Ascending aorta (tissue), 2 donors: Measurements from ENCODE around the gene PDP2. TPM values are rescaled to one million over a fixed set of nuclear protein-coding genes. Genes with fewer than 3 reads are reported as not detected.
"Not testable (repeated sequence)": the region's sequence is repeated elsewhere in the genome, so short reads cannot be mapped to it uniquely, and the experiment has no call there.

ENCODE experiments used
- DNase-seq, 2 donors: peaks; one replicate each; pipeline ENCODE4 v3.0.0-alpha.2; 2019; ENCODE audit warnings: low spot score in 2 of 2
- H3K27ac ChIP-seq, 2 donors: fragments of 200-600 bp; sonication (generic); one replicate each; pipeline ENCODE4 v1.5.1; 2016 to 2017; ENCODE audit warnings: mild to moderate bottlenecking in 1 of 2
- H3K27me3 ChIP-seq: fragments of 200-600 bp; sonication (generic); one replicate; pipeline ENCODE4 v1.5.1; 2017
- H3K36me3 ChIP-seq, 2 donors: fragments of 200-600 bp; sonication (generic); one replicate each; pipeline ENCODE4 v1.5.1; 2016
- H3K4me1 ChIP-seq, 2 donors: fragments of 200-600 bp; sonication (generic); one replicate each; pipeline ENCODE4 v1.5.1; 2016 to 2017; ENCODE audit warnings: mild to moderate bottlenecking in 1 of 2
- H3K4me3 ChIP-seq, 2 donors: fragments of 200-600 bp; sonication (generic); one replicate each; pipeline ENCODE4 v1.5.1; 2016 to 2017; ENCODE audit warnings: mild to moderate bottlenecking in 1 of 2
- H3K9me3 ChIP-seq, 2 donors: fragments of 200-600 bp; sonication (generic); one replicate each; pipeline ENCODE4 v1.5.1; 2016
- CTCF ChIP-seq, 3 experiments: fragments of 200-600 bp in 2 of 3; fragments of 450-650 bp in 1 of 3; sonication (generic) in 2 of 3; IDR thresholded peaks; one replicate each; pipeline ENCODE4 v1.5.1; 2016 to 2019; ENCODE audit warnings: antibody characterized with exemption in 3 of 3, mild to moderate bottlenecking in 1 of 3, moderate library complexity in 1 of 3
- intact Hi-C: fragments of 100-400 bp; cut with DNase I; formaldehyde crosslinking; loops from one replicate; pipeline ENCODE4 v1.15.1; 2023
- total RNA-seq: library from RNA; depleted of rRNA; stranded (reverse); fragments of >200 nt; gene quantifications from one replicate; pipeline ENCODE4 v1.1.0, GENCODE V29; 2016

PDP2 gene
- total RNA-seq, 1 donor from 2014 or later, result 2.8 TPM

DNA sequence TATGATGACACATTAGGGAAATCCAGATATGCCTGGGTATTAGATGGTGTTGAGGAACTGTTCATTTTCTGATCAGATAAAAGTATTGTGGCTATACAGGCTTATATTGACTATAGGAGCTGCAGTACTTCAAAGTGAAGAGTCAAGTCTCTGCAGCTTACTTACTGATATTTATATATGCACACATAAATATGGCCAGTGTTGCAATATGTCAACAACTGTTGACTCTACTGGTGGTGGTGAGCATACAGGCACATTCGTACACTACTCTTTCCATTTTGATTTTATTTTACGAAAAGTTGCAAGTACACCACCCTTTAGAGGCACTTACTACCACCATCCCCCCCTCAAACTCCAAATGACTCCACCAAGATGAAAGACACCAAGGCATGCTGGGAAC is 51.4 kb downstream of the PDP2 start:
- intact Hi-C loops, result no loop called here
- H3K27me3 ChIP-seq, result no peaks in the 10 kb centered on the region
- H3K27ac ChIP-seq, result no peak overlapping the region
- peaks cover 26 to 42% of the 10 kb centered on the region in 2 donors for H3K4me1 ChIP-seq
- H3K36me3 ChIP-seq, result peaks cover 0 to 5% of the 10 kb centered on the region in 2 donors
- no peaks in the 10 kb centered on the region for H3K9me3 ChIP-seq
- no peak for TF ChIP-seq CTCF (IDR thresholded peaks at IDR 0.05)
- no peak overlapping the region for H3K4me3 ChIP-seq
- no peak for DNase-seq

DNA sequence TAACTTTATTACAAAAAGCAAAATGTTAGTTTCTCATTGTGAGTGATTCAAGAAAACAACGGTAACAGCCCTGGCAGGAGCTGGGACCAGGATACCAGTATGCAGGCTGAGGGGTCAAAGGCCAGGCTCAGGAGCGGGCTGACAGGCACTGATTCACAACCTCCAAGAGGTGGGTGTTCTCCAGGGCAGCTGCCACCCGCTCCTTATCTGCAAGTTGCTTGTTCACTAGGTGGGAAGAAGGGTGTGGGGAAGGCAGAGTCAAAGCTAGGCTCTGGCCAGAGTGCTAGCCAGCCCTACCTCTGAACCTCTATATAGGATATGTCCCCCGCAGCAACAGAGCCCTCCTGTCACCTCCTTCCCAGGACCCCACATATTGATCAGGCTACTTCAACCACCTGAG is 51.8 kb downstream of the PDP2 start:
- no peak overlapping the region for H3K4me3 ChIP-seq
- peaks cover 0 to 5% of the 10 kb centered on the region in 2 donors for H3K36me3 ChIP-seq
- DNase-seq, result no peak
- intact Hi-C loops, result no loop called here
- TF ChIP-seq CTCF (IDR thresholded peaks at IDR 0.05), result no peak
- no peaks in the 10 kb centered on the region for H3K27me3 ChIP-seq
- peaks cover 21 to 38% of the 10 kb centered on the region in 2 donors for H3K4me1 ChIP-seq
- no peaks in the 10 kb centered on the region for H3K9me3 ChIP-seq
- H3K27ac ChIP-seq, result no peak overlapping the region

GRCh38 chr16:66933776-66934137 is 53.4 kb downstream of the PDP2 start:
- H3K9me3 ChIP-seq, result no peaks in the 10 kb centered on the region
- H3K36me3 ChIP-seq, result peaks cover 0 to 11% of the 10 kb centered on the region in 2 donors
- H3K27me3 ChIP-seq, result no peaks in the 10 kb centered on the region
- peak overlapping the region; percentile 87 to 94 for H3K4me3 ChIP-seq
- TF ChIP-seq CTCF (IDR thresholded peaks at IDR 0.05), result no peak
- intact Hi-C loops, result loop anchor here (1.0 kb wide), 1 partner anchor 8 kb away; the partner anchor contains the start of gene RRAD
- no peak for DNase-seq
- peaks cover 17 to 24% of the 10 kb centered on the region in 2 donors for H3K4me1 ChIP-seq
- H3K27ac ChIP-seq, result peak overlapping the region; percentile 90 to 95

DNA sequence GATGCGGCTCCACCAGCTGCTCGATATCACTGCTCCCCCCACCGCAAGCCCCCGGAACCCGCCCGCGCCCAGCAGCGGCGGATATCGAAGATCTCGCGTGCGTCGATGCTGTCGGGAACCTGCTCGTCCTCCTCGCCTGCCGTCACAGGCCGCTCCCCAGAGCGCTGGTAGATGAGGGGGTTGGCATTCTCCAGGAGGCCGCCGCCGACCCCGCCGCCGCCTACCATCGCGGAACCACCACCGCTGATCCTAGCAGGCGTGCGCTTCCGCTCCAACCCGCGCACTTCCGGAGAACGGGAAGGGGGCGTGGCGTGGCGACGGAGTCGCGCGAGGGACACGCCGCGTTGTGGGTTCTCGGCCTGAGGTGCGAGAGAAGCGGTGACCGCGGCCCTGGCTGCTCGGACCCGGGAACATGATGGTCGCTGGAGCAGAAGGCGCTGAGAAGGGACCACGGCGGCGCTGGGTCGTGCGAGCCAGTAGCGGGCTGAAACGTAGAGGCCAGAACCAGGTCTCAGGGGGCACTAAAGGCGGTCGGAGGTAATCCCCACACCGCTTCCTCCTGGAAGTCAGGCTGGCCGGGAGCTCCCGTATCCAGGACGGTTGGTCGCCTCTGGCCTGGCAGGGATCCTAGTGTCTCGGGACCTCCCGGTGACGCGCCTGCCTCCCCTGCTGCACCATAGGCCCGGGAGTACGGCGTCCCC is 54.0 kb downstream of the PDP2 start, which contains the start of gene CIAO2B:
TSS of gene CIAO2B (minus strand) at position 265 of the 701 bp plus-strand sequence. CDS start at position 227, 38 bp downstream.
- Histone ChIP-seq H3K27ac (peak within 1 kb of the TSS; percentile 90 to 95), H3K27me3 (no peaks in the 10 kb centered on the region), H3K36me3 (peaks cover 3 to 17% of the 10 kb centered on the region in 2 donors), H3K4me1 (peaks cover 17 to 24% of the 10 kb centered on the region in 2 donors), H3K9me3 (no peaks in the 10 kb centered on the region), H3K4me3 (peak within 1 kb of the TSS; percentile 87 to 94)
- DNase-seq, result peak; percentile 60 to 95
- TF ChIP-seq CTCF (IDR thresholded peaks at IDR 0.05), result no peak
- intact Hi-C loops, result loop anchor here (1.0 kb wide), 1 partner anchor 9 kb away; the partner anchor contains the start of gene RRAD

GRCh38 chr16:66934839-66935313 is 54.6 kb downstream of the PDP2 start:
- intact Hi-C loops, result loop anchor here (1.0 kb wide), 1 partner anchor 10 kb away; the partner anchor contains the start of gene RRAD
- Histone ChIP-seq H3K27ac (peak overlapping the region; percentile 90 to 95), H3K36me3 (peaks cover 7 to 23% of the 10 kb centered on the region in 2 donors), H3K4me3 (peak overlapping the region; percentile 87 to 94), H3K4me1 (peaks cover 17 to 24% of the 10 kb centered on the region in 2 donors)
- not testable (repeated sequence) for DNase-seq, H3K9me3 ChIP-seq, H3K27me3 ChIP-seq

DNA sequence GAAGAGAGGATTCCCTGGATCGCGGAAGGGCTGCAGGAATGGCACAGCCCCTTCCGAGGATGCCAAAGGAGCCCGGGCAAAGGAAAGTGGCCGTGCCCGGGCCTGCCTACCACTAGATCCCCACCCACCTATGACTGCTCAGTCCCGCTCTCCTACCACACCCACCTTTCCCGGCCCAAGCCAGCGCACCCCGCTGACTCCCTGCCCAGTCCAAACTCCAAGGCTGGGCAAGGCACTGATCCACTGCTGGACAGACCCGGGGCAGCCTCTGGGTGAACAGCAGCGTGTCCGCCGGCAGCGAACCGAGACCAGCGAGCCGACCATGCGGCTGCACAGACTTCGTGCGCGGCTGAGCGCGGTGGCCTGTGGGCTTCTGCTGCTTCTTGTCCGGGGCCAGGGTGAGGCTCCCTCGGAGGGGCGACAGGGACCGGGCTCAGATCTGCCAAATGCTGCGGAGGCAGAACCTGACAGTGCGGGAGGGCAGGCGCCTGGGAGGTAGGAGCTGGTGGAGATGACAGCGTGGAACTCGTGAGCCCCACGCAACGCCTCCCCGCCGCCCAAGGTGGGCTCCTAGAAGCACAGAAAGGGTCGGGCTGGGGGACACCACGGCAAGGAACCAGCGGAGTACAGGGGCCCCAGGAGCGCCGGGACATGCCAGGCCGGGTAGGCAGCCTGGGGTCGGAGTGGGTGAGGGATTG is 55.1 kb downstream of the PDP2 start, which contains the start of gene CES2:
TSS of gene CES2 (plus strand) at position 203 of the 698 bp plus-strand sequence. CDS start at position 323, 120 bp downstream.
- no peak for TF ChIP-seq CTCF (IDR thresholded peaks at IDR 0.05)
- intact Hi-C loops, result no loop called here
- peaks cover 17 to 24% of the 10 kb centered on the region in 2 donors for H3K4me1 ChIP-seq
- H3K9me3 ChIP-seq, result no peaks in the 10 kb centered on the region
- H3K27ac ChIP-seq, result peak within 1 kb of the TSS; percentile 90 to 95
- H3K36me3 ChIP-seq, result peaks cover 13 to 29% of the 10 kb centered on the region in 2 donors
- DNase-seq, result peak in 1 of 2 donors; percentile 85
- peak within 1 kb of the TSS; percentile 87 to 94 for H3K4me3 ChIP-seq
- H3K27me3 ChIP-seq, result no peaks in the 10 kb centered on the region
